ENCODE results near the gene ACKR1.

ACKR1 gene

GRCh38 chr1:159229896-159230295 is 25.2 kb downstream of the ACKR1 start:
- no peak overlapping the region for H3K27ac Mint-ChIP-seq
- no peak overlapping the region for H3K4me3 Mint-ChIP-seq
- H3K36me3 Mint-ChIP-seq: no peaks in the 10 kb centered on the region
- no peaks in the 10 kb centered on the region for H3K4me1 Mint-ChIP-seq
- peaks cover 20% of the 10 kb centered on the region for H3K27me3 Mint-ChIP-seq
- H3K9me3 Mint-ChIP-seq: no peaks in the 10 kb centered on the region

DNA sequence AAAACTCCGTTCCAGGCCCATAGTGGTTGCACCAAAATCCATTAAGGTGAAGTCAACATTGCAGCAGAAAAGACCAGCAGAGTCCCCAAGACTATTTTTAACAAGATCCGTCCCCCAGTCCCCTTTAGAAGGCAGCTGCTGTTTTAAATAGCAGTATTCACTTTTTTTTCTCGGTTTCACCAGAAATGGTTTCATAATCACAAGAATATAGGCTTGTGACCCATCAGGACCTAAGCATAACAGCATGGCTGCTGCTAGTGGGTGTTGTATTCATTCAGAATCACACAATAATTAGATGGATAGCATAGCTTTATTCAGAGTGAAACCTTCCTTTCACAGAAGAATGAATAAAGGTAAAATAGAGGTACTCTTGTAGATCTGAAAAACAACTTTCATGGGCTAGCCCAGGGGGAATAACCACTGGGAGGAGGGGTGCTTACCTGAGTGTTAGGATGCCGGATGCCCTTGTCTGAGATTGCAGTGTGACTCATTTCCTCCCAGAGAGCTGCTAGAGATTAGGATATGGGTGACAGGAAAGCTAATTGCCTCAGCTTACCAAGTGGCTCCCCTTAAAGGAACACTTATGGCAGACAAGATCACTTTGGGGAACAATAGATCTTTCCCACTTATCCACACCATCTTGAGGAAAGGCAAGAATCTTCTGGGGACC is 35.0 kb downstream of the ACKR1 start:
- Mint-ChIP-seq H3K4me3 (no peak overlapping the region), H3K27me3 (peaks cover 9% of the 10 kb centered on the region), H3K4me1 (no peaks in the 10 kb centered on the region), H3K27ac (peak overlapping the region; percentile 1), H3K9me3 (no peaks in the 10 kb centered on the region), H3K36me3 (no peaks in the 10 kb centered on the region)

GRCh38 chr1:159247266-159247665 is 42.6 kb downstream of the ACKR1 start:
- Mint-ChIP-seq H3K27me3 (peaks cover 20% of the 10 kb centered on the region), H3K4me1 (no peaks in the 10 kb centered on the region), H3K9me3 (no peaks in the 10 kb centered on the region), H3K4me3 (no peak overlapping the region), H3K36me3 (peaks cover 1% of the 10 kb centered on the region), H3K27ac (no peak overlapping the region)

DNA sequence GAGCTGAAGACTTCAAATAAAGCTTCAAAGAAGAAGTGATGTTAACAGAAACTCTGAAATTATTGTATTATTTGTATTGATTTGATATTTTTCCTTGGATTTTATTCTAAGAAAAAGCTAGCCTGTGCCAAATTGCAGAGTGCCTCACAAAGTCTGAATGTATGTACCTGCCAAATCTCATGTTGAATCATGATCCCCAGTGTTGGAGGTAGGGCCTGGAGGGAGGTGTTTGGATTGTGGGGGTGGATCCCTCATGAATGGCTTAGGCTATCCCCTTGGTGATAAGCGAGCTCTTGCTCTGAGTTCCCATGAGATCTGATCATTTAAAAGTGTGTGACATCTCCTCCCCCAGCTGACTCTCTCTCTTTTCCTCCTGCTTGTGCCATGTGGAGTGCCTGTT is 43.6 kb downstream of the ACKR1 start:
- Mint-ChIP-seq H3K9me3 (no peaks in the 10 kb centered on the region), H3K4me3 (no peak overlapping the region), H3K36me3 (peaks cover 1% of the 10 kb centered on the region), H3K27ac (no peak overlapping the region), H3K4me1 (no peaks in the 10 kb centered on the region), H3K27me3 (peaks cover 23% of the 10 kb centered on the region)

DNA sequence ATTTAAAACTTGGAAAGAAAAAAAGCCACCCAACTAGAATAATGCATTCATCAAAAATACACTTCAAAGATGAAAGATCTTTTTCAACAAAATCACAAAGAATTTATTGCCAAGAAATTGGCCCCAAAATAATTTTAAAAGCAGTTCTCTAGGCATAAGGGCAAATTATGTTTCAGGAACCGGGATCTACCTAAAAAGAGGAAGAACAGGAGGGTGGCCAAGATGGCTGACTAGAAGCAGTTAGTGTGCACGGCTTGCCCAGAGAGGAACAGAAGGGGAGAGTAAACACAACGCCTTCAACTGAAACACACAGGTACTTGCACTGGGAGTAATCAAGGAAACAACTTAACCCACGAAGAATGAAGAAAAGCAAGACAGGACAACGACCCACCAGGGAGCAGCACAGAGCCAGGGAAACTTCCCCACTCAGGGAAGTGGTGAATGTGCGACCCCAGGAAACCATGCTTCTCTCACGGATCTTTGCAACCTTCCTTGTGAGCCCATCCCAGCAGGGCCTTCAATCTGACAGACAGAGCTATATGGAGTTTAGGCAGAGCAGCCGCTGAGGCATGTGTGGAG is 46.1 kb downstream of the ACKR1 start:
- peaks cover 1% of the 10 kb centered on the region for H3K36me3 Mint-ChIP-seq
- no peaks in the 10 kb centered on the region for H3K9me3 Mint-ChIP-seq
- H3K27me3 Mint-ChIP-seq: peaks cover 21% of the 10 kb centered on the region
- H3K27ac Mint-ChIP-seq: no peak overlapping the region
- H3K4me1 Mint-ChIP-seq: no peaks in the 10 kb centered on the region
- no peak overlapping the region for H3K4me3 Mint-ChIP-seq
